SU-DHL-6 (cell line): ENCODE measurements around the gene KCNJ15.

Experiments used
- CTCF ChIP-seq: fragments of 200-600 bp; sonication (generic); IDR thresholded peaks from one replicate; pipeline ENCODE4 v1.5.1; 2017; ENCODE audit warnings: antibody characterized with exemption, mild to moderate bottlenecking, low read length, moderate library complexity; ENCODE audit not compliant: insufficient read depth, poor library complexity, severe bottlenecking
- EZH2phosphoT487 ChIP-seq: fragments of 200-600 bp; sonication (generic), shearing (Covaris generic); conservative IDR thresholded peaks from 2 replicates; pipeline ENCODE4 v1.6.1; 2018; ENCODE audit warnings: mild to moderate bottlenecking, antibody characterized with exemption, low read length, moderate library complexity, mixed read lengths

GRCh38 chr21:38249696-38250278, 7.0 kb upstream of the KCNJ15 start:
- TF ChIP-seq CTCF, result no peak
- no peak for TF ChIP-seq EZH2phosphoT487
